ENCODE data around the gene FGF12.

FGF12 gene

GRCh38 chr3:192156382-192156781, 571.0 kb downstream of the FGF12 start:
- in situ Hi-C loops (cut with MboI; ENCODE audit: low sequenced_read_pairs), result no loop called here

DNA sequence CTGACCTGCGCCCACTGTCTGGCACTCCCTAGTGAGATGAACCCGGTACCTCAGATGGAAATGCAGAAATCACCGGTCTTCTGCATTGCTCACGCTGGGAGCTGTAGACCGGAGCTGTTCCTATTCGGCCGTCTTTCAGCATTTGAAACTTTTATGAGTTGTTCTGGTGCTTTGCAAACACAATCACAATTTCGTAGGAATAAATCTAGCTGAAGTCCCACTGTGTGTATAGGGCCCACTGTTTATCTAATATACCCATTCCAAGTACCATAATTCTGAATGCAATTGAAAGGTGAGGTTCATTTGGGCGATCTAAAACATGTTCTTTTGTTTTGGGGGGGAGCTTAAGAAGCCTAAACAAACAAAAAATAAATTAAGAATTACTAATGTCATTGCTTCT, 572.1 kb downstream of the FGF12 start:
- in situ Hi-C loops (cut with MboI; ENCODE audit: low sequenced_read_pairs), result no loop called here

DNA sequence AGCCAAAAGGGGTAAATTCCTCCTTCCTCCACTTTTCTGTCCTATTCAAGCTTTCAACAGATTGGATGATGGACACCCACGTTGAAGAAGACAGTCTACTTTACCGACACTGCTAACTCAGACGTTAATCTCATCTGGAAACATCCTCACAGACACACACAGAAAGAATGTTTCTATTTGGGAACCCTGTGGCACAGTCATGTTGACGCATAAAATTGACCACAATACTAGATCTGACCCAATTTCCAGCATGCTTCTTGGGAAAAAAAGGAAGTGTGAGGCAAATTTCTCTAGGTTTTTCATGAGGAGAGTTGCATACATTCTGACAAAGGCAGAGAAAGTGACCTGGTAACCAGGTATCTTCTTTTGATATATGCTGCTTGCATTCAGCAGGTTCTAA, 594.1 kb downstream of the FGF12 start:
- in situ Hi-C loops (cut with MboI; ENCODE audit: low sequenced_read_pairs), result no loop called here

DNA sequence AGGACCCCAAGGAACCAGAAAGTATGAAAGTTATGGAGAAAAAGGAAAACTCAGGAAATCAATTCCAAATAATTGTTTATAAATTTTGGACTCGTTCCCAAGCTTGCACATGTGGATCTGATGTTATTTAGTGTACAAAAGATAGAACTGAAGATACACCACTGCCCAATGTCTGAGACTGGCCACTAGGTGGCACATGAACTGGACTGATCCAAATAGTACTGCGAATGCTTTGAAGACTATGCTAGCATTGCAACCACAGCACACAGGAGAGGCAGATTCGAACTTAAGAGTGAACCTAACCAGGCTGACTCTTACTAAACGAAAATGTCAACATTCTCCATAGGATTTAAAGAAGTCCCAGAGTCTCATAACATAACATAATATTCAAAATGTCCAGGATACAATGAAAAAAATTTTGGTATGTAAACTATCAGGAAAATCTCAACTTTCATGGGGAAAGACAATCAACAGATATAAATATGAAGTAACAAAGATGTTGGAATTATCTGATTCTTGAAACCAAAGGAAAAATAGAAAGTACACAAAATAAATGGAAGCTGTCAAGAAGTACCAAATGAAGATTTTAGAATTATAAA, 596.7 kb downstream of the FGF12 start:
- in situ Hi-C loops (cut with MboI; ENCODE audit: low sequenced_read_pairs), result no loop called here

- in situ Hi-C loops (cut with MboI; ENCODE audit: low sequenced_read_pairs), result no loop called here
Observed at GRCh38 chr3:192129586-192129985, 597.8 kb downstream of the FGF12 start.

GRCh38 chr3:192128922-192129321, 598.4 kb downstream of the FGF12 start:
- in situ Hi-C loops (cut with MboI; ENCODE audit: low sequenced_read_pairs), result no loop called here

DNA sequence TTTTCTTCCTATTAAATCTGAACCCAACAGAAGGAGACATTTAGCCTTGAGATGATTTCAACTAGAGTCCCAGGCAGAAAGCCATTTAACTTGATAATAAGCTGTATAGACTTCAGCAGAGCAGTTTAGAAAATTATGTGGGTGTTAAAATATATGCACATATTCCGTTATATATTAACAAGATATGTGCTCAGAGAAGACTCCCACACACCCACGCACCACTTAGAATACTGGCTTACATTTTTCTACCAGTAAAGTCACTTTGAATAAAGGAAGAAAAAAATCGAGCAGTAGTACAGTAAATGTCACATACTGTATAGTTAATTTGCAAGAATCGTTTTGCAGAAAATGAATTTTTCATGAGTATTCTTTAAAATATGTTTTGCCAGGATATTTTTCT, 599.3 kb downstream of the FGF12 start:
- in situ Hi-C loops (cut with MboI; ENCODE audit: low sequenced_read_pairs), result no loop called here

DNA sequence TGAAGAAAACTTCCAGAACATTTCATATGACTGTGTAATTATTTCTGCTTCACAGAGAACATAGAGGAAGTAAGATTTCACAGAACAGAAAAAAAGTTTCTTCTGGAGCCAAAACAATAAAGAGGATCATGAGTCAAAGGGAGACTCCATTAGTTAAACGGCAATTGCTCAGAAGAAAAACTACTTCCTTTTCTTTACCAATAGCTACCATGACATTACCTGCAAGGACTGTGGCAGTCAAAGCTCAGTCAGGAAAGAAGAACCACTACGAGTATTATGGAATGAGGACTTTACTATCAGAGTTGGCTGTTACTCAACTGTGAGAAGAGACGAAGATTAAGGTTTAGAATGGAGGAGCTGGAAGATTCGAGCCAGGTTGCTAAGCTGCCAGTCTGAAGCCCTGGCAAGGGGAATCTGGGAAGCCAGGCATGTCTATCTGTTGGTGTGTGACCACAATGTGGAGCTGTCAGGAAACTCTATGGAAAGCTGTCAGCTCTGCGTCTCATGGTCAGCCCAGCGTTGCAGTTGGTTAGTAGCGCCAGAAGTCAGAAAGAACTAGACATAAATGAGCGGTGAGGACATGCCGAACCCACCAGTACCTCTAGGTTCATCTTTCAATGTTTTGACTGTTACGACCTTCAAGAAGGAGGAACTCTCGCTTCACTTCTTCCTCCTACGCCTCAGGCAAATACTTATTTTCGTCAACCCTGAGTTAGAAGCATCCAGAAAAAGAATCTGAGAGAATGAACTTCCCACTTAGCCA, 604.3 kb downstream of the FGF12 start:
- in situ Hi-C loops (cut with MboI; ENCODE audit: low sequenced_read_pairs), result no loop called here

- in situ Hi-C loops (cut with MboI; ENCODE audit: low sequenced_read_pairs), result no loop called here
Observed at GRCh38 chr3:192121923-192122322, 605.4 kb downstream of the FGF12 start.

GRCh38 chr3:192108820-192109219, 618.5 kb downstream of the FGF12 start:
- in situ Hi-C loops (cut with MboI; ENCODE audit: low sequenced_read_pairs), result no loop called here

- in situ Hi-C loops (cut with MboI; ENCODE audit: low sequenced_read_pairs), result no loop called here
Observed at GRCh38 chr3:192106543-192106942, 620.8 kb downstream of the FGF12 start.

DNA sequence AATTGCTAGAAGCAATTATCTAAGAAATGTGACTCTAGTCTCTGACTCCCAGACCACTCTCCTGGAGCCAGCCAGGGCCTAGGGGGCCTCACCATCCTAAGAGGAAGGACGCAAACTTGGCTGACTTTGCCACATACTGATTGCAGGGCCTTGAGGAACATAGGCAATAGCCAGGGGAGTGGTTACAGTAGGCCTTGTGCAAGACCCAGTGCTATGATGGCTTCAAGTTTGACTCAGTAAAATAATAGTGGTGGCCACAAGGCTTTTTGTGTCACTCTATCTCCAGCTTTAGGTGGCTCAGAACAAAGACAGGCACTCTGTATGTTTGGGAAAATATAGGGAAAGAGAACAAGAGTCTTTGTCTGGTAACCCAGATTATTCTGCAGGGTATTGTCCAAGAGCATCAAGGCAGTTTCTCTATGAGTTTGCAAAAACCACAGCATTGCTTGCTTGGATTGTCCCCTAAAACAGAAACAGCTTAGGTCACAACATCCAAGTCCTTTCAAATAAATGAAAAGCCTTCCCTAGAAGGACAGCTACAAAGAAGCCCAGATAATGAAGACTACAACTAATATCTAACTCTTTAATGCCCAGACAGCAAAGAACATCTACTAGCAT, 634.8 kb downstream of the FGF12 start:
- in situ Hi-C loops (cut with MboI; ENCODE audit: low sequenced_read_pairs), result no loop called here

GRCh38 chr3:192091831-192092230, 635.5 kb downstream of the FGF12 start:
- in situ Hi-C loops (cut with MboI; ENCODE audit: low sequenced_read_pairs), result no loop called here

GRCh38 chr3:192090586-192090985, 636.8 kb downstream of the FGF12 start:
- in situ Hi-C loops (cut with MboI; ENCODE audit: low sequenced_read_pairs), result no loop called here

Measured in HL-60/S4 treated with phorbol 12-myristate 13-acetate at 8.2 ng/mL for 4 days and 3 days (cell line).